ENCODE measurements around the gene TOP2A.
A peak's percentile ranks its signal among the peaks of the same experiment; 100 is the strongest.

TOP2A gene

GRCh38 chr17:40436636-40437035 lies 18.9 kb upstream of the TOP2A start:
- TF ChIP-seq, protein P1, sequence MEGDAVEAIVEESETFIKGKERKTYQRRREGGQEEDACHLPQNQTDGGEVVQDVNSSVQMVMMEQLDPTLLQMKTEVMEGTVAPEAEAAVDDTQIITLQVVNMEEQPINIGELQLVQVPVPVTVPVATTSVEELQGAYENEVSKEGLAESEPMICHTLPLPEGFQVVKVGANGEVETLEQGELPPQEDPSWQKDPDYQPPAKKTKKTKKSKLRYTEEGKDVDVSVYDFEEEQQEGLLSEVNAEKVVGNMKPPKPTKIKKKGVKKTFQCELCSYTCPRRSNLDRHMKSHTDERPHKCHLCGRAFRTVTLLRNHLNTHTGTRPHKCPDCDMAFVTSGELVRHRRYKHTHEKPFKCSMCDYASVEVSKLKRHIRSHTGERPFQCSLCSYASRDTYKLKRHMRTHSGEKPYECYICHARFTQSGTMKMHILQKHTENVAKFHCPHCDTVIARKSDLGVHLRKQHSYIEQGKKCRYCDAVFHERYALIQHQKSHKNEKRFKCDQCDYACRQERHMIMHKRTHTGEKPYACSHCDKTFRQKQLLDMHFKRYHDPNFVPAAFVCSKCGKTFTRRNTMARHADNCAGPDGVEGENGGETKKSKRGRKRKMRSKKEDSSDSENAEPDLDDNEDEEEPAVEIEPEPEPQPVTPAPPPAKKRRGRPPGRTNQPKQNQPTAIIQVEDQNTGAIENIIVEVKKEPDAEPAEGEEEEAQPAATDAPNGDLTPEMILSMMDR (IDR thresholded peaks at IDR 0.05; ENCODE audit: insufficient read depth, low read length, poor library complexity, severe bottlenecking) = no peak
- DNase-seq (ENCODE audit: extremely low read depth, insufficient read length) = no peak
- Histone ChIP-seq H3K36me3 (ENCODE audit: control insufficient read depth, insufficient read depth, low read length) (no peaks in the 10 kb centered on the region), H3K4me3 (replicated peaks; ENCODE audit: low read depth, low read length) (no peak overlapping the region), H3K27me3 (replicated peaks; ENCODE audit: control insufficient read depth, insufficient read depth, low read length) (peaks cover 2% of the 10 kb centered on the region)

DNA sequence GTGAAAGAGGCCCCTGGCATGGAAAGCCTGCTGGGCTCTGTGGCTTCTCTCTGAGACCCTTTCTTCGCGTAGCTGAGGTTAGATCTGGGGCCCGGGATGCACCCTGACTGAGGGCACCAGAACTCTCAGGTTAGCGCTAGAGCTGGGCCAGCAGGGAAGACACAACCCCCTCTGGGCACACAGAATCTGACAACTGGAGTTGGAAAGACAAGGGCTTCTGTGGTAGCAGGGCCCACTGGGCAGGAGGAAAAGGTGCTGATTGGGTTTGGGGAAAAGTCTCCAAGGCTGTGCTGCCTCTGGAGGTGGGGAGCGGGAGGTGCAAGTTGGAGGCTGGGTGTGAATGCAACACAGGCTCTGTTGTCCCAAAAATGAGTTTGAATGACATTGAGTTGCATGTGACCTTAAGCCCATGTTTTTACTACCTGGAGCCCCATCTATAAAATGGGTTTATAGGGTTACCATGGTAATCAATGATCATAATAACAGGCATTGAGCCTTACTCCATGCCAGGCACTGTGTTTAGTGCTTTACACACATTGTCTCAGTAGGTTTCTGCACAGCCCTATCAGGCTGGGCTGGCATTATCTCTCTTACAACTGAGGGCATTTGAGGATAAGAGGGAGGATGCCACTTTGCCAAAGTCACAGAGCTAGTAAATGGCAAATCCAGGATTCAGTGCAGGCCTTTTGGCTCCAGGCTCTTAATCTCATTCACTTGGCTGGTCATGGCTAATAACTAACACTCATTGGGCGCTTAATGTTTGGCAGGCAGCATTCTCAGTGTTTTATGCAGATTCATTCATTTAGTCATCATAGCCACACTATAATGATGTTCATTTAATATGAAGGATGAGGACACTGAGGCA lies 16.1 kb upstream of the TOP2A start:
- H3K4me3 ChIP-seq (replicated peaks; ENCODE audit: low read depth, low read length) = no peak overlapping the region
- H3K36me3 ChIP-seq (ENCODE audit: control insufficient read depth, insufficient read depth, low read length) = no peaks in the 10 kb centered on the region
- TF ChIP-seq, protein P1 (IDR thresholded peaks at IDR 0.05; ENCODE audit: insufficient read depth, low read length, poor library complexity, severe bottlenecking) = peak; percentile 69
- H3K27me3 ChIP-seq (replicated peaks; ENCODE audit: control insufficient read depth, insufficient read depth, low read length) = peaks cover 2% of the 10 kb centered on the region; the same call in 1 of the 2 replicates
- no peak for DNase-seq (ENCODE audit: extremely low read depth, insufficient read length)

- H3K27me3 ChIP-seq (replicated peaks; ENCODE audit: control insufficient read depth, insufficient read depth, low read length) = peaks cover 2% of the 10 kb centered on the region; the same call in 1 of the 2 replicates
- no peak for DNase-seq (ENCODE audit: extremely low read depth, insufficient read length)
- TF ChIP-seq, protein P1 (IDR thresholded peaks at IDR 0.05; ENCODE audit: insufficient read depth, low read length, poor library complexity, severe bottlenecking) = no peak
- H3K4me3 ChIP-seq (replicated peaks; ENCODE audit: low read depth, low read length) = no peak overlapping the region
- H3K36me3 ChIP-seq (ENCODE audit: control insufficient read depth, insufficient read depth, low read length) = no peaks in the 10 kb centered on the region
These were observed 15.3 kb upstream of the TOP2A start for GRCh38 chr17:40432864-40433528.

- TF ChIP-seq, protein P1 (IDR thresholded peaks at IDR 0.05; ENCODE audit: insufficient read depth, low read length, poor library complexity, severe bottlenecking) = no peak
- no peak overlapping the region for H3K4me3 ChIP-seq (replicated peaks; ENCODE audit: low read depth, low read length)
- DNase-seq (ENCODE audit: extremely low read depth, insufficient read length) = no peak
- H3K36me3 ChIP-seq (ENCODE audit: control insufficient read depth, insufficient read depth, low read length) = no peaks in the 10 kb centered on the region
- peaks cover 2% of the 10 kb centered on the region; the same call in 1 of the 2 replicates for H3K27me3 ChIP-seq (replicated peaks; ENCODE audit: control insufficient read depth, insufficient read depth, low read length)
These were observed 13.5 kb upstream of the TOP2A start for GRCh38 chr17:40431231-40431602.

DNA sequence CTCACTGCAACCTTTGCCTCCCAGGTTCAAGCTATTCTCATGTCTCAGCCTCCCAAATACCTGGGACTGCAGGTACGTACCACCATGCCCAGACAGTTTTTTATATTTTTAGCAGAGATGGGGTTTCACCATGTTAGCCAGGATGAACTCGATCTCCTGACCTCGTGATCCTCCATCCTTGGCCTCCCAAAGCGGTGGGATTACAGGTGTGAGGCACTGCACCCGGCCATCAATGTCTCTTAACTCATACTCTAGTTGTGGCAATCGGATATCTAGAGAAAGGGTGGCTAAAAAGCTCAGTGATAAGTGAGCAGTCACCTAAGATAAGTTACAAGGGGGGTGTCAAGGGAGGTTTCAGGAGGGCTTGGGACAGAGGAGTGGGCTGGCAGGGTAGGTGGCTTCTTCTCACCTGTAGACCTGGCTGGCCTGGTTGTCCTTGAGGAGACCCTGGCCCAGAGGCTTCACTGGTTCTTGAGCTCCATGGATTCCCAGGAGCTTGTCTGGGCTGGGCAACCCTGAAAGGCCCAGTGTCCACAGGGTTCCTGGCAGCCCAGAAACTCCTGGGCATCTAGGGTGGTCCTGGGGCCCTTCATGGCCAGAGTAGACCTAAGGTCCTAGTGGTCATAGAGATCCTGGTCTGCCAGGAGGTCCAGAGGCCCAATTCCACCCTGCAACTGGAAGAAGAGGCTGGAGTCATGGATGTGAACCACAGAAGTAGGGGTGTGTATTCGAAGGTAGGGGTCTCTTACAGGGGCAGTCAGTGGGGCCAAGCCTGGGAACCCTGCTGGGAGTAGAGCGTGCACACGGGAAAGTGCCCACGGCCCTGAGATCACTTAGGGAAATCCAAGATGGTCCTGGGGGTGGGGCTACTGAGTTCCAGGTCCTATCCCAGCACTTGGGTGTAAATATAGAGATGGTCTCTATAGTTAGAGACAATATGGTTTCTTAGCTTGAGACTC lies 12.9 kb upstream of the TOP2A start:
- no peak for DNase-seq (ENCODE audit: extremely low read depth, insufficient read length)
- H3K36me3 ChIP-seq (ENCODE audit: control insufficient read depth, insufficient read depth, low read length) = no peaks in the 10 kb centered on the region
- no peak overlapping the region for H3K4me3 ChIP-seq (replicated peaks; ENCODE audit: low read depth, low read length)
- H3K27me3 ChIP-seq (replicated peaks; ENCODE audit: control insufficient read depth, insufficient read depth, low read length) = peaks cover 2% of the 10 kb centered on the region; the same call in 1 of the 2 replicates
- TF ChIP-seq, protein P1 (IDR thresholded peaks at IDR 0.05; ENCODE audit: insufficient read depth, low read length, poor library complexity, severe bottlenecking) = no peak

Measured in GM06990 (cell line).